Fibroblast of mammary gland (primary cell): ENCODE results near the gene NEDD4L.

Experiments used
- DNase-seq: peaks from one replicate; pipeline ENCODE4 v3.0.0-alpha.2; 2010; ENCODE audit warnings: low read depth
- H3K4me3 ChIP-seq: 2 replicates; pipeline ENCODE4 v1.5.1; 2011; ENCODE audit warnings: low read depth, mild to moderate bottlenecking, low read length, moderate library complexity; ENCODE audit not compliant: control insufficient read depth
- CTCF ChIP-seq: conservative IDR thresholded peaks from 2 replicates; pipeline ENCODE4 v1.5.1; 2011; ENCODE audit warnings: low read depth, low read length, inconsistent platforms; ENCODE audit not compliant: control insufficient read depth, insufficient read depth

Gene NEDD4L

GRCh38 chr18:58438161-58438957 is 394.3 kb downstream of the NEDD4L start:
- H3K4me3 ChIP-seq, result peak overlapping the region; percentile 15
- no peak for TF ChIP-seq CTCF
- peak; percentile 28 for DNase-seq

DNA sequence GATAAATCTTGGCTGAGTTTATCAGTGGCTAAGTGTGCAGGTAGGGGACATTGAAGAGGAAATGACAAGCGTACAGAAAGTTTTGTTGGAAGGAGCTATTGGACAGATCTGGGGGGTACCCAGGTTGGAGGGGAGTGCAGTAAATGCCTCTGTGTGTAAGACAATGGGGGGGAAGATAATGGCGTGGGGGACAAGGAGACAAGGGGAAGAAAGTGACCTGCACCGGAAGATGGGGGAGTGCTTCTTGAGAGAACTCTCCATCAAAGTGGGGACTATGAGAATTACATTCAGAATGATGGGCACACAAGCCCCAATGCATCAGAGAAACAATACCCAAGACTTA is 394.9 kb downstream of the NEDD4L start:
- no peak for TF ChIP-seq CTCF
- no peak overlapping the region for H3K4me3 ChIP-seq
- no peak for DNase-seq

DNA sequence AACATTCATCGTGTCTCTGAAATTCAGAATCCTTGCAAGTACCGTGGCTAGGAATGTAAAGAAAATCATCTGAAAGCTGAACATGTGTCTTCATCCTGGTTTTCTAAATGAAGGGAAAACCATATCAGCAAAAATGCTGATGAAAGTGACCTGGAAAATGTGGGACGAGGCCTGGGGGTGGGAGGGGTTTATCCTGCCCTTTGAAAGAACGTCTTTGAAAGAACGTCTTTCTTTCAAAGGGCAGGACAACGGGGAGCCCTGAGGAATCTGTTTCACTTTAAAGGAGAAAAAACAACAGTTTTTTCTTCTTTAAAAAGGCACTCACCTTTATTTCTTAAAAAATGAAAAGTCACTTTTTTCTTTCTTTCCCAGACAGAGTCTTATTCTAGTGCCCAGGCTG is 399.6 kb downstream of the NEDD4L start:
- TF ChIP-seq CTCF, result no peak

DNA sequence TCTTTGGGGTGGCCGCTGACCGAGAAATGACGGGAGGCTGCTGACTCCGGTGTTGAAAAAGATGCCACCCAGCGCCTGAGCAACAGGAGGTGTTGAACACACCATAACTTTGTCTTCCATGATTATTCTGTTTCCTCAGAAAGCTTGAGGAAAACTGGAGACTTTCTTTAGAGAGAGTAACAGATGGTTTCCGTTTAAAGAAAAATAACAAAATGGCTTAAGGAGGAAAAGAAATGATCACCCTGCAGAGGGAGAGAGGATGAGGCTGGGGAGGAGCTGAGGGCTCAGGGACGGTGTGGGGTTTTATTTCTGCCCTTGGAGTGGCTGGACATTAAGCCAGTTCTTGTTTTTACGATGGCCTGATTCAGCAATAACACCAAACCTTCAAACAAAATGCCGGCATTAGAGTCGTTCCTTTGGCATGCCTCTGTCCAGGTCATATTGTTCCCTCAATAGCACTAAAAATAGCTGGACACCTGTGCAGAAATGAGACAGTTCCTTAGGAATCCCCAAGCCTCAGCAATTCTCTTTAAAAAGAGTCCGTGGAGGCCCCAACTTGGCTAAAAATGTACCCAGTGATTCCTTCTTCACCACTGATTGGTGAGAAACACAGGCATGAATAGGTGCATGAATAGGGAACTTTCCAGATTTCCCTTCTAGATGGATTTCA is 402.5 kb downstream of the NEDD4L start:
- TF ChIP-seq CTCF, result no peak
- DNase-seq, result no peak
- no peak overlapping the region for H3K4me3 ChIP-seq

More for the DNA sequence above, 399.6 kb downstream of the NEDD4L start:
- no peak for DNase-seq
- H3K4me3 ChIP-seq, result no peak overlapping the region

DNA sequence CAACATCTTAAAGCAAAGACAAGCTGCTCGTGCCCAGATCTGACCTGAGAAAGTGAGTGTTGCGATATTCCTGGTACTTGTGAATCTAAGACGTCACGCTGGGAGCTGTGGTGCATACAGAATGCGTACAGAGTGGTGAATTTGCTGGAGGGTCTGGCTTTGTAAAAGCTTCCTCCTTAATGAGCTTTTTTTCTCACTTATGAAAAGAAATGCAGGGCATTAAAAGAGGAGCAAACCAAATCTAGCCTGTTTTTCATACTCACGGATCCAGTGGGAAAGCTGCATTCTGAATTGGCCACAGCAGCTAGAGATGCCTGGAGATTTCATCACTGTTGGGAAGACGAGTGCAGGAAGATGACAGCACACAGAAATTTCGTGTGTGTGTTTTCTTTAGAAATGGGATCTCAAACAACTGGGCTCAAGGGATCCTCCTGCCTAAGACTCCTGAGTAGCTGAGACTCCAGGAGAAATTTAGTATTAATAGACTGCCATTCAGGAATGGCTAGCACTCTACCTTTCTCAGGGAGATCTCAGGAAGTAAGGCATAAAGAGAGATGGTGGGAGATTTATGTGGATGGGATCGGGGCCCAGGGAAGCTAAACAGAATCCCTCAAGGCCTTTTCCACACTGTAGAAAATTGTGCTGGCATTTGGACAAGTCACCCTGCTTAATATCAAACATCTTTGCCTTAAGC is 403.5 kb downstream of the NEDD4L start:
- DNase-seq, result peak; percentile 34

GRCh38 chr18:58449464-58449863 is 405.4 kb downstream of the NEDD4L start:
- TF ChIP-seq CTCF, result no peak
- DNase-seq, result no peak

More for the DNA sequence above, 403.5 kb downstream of the NEDD4L start:
- no peak for TF ChIP-seq CTCF
- H3K4me3 ChIP-seq, result no peak overlapping the region

More at GRCh38 chr18:58449464-58449863, 405.4 kb downstream of the NEDD4L start:
- no peak overlapping the region for H3K4me3 ChIP-seq
